HG02870 (cell line): ENCODE results near the gene FBXO34.
A peak's percentile ranks its signal among the peaks of the same experiment; 100 is the strongest.
"Not testable (repeated sequence)": the region's sequence is repeated elsewhere in the genome, so short reads cannot be mapped to it uniquely, and the experiment has no call there.

Experiments
- ATAC-seq: cut with Tn5 transposase; IDR thresholded peaks from one replicate; pipeline ENCODE4 v1.9.1; 2021; ENCODE audit warnings: mild to moderate bottlenecking, moderate library complexity; ENCODE audit not compliant: unreplicated experiment

Gene FBXO34

DNA sequence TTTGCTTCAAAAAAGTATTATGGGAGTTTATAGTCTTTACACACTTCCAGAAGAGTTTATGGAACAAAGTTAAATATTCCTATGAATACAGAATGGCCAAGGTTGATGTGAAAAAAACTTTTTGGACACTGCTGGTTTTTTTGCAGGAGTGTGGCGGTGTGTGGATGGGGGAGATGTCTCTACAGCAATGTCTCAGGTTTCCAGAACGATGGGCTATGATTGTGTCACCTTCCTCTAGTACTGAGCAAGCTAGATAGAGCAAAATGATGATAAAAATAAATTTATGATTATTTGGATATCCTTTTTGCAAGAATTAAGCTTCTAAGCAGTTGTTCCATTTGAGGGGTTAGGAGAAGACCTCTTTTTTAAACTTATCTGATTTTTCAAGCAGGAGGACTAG lies 37.9 kb downstream of the FBXO34 start:
- ATAC-seq = no peak

DNA sequence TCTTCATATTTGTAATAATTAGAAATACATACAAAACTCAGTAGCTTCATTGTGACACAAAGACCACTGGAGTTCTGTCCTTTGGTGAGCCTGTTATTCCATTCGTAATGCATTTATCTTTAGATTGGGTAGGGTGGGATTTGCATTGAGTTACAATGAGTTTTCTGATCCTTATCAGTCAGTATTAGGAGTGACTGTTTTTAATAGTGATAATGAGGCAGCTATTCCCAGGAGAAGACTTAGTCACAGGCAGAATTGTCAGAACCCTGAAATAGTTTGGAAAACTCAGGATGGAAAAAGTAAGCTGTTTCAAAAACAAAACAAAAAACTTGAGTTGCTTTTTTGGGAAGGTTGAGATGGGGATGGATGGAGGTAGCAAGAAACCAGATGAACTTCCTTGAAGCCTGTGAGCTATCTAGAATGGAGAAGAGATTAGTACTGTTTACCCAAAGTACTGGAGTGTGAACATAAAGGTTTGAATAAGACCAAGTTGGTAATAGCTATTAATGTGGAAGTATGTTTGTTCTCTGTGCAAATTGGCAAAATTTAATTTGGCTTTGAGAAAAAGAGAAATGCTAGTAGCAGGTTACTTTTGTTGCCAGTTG lies 38.6 kb downstream of the FBXO34 start:
- ATAC-seq = no peak

DNA sequence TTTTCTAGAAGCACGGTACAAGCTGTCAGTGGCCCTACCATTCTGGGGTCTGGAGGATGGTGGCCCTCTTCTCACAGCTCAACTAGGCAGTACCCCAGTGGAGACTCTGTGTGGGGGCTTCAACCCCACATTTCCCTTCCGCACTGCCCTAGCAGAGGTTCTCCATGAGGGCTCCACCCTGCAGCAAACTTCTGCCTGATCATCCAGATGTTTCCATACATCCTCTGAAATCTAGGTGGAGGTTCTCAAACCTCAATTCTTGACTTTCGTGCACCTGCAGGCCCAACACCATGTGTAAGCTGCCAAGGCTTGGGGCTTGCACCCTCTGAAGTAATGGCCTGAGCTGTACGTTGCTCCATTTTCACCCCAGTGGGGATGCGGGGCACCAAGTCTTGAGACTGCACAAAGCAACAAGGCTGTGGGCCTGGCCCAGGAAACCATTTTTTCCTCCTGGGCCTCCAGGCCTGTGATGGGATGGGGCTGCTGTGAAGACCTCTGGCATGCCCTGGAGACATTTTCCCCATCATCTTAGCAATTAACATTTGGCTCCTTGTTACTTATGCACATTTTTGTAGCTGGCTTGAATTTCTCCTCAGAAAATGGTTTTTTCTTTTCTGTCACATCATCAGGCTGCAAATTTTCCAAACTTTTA lies 41.3 kb downstream of the FBXO34 start:
- not testable (repeated sequence) for ATAC-seq

DNA sequence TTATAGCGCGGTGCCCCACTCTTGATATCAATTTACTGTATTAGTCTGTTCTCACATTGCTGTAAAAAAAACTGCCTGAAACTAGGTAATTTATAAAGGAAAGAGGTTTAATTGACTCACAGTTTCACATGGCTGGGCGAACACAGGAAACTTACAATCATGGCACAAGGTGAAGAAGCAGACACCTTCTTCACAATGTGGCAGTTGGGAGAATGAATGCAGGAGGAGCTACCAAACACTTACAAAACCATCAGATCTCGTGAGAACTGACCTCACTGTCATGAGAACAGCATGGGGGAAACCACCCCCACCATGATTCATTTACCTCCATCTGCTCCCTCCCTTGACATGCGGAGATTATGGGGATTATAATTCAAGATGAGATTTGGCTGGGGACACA lies 42.3 kb downstream of the FBXO34 start:
- ATAC-seq = no peak

DNA sequence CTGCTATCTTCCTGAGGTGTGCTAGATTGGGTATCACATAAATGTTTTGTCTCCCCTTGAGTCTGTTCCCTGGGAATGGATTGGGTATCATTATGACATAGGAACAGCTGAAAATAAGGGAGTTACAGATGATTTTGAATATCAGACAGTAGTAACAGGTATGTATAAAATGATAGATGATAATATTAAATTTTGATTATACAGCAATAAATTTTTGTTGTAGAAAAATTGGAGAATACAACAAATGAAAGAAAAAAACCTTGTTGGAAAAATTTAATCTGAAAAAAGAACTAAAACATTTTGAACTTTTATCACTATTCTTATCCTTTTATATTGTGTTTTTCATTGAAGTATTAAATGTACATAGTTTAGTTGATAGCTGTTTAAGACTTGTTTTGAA lies 43.2 kb downstream of the FBXO34 start:
- ATAC-seq = no peak

DNA sequence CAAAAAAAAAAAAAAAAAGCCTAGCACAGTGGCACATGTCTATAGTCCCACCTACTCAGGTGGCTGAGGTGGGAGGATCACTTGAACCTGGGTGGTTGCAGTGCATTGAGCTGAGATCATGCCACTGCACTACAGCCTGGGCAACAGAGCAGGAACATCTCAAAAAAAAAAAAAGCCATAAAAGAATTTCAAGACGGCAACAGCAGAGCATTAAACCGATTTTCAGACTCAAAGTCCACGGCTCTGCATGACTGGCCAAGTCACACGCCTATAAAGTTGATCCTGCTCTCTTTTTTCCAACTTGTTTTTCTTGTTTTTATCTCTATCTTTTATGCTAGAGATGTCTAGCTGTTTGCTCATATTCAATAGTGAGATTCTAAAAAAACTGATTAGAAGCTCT lies 45.3 kb downstream of the FBXO34 start:
- ATAC-seq = no peak

DNA sequence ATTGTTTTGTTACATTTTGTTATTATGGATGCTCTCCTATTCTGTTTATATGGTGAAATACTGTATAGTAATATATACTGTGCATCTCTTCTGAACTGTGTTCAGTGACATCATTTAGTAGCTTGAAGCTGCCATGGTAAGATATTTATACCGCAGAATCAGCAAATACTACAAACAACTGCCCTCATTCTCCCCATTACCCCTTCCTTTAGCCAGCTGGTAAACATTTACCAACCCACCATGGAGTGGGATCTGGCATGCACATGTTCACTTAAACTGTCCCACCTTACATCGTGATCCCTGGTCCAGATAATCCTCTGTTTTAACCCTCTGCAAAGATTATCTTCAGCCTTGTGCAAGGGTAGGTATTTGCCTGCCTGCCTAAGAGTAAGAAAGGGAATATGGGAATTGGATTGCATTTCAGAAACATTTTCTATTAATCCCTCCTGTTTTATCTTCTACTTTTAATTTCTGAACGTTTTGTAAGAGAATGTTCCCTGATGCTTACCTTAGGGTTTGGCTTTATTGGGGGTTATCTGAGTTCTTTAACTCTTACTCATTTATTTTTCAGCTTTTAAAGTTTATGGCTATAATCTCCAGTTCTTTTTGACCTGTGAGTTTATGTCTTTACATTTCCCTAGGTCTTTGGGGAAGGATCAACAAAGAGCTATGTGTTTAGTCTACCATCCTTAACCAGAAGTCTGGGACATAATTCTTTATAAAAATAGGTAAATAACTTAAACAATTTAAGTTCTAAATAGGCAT lies 46.5 kb downstream of the FBXO34 start:
- ATAC-seq = no peak

DNA sequence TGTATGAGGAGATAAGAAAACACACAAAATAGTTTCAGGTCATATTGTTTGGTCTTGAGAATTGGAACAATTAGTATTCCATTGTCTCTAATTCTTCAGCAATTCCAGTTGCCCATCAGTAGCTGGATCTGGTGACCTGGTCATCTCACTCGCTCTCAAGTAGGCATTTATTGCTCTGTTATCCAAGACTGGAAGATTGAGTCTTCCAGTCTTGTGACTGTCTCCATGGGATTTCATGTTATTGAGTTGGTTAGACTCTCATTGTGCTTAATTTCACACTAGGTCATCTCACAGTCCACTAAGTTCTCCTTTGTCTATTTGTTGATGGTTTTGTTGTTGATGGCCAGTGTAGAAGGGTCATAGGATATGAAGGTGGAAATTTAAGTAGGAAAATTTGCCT lies 47.5 kb downstream of the FBXO34 start:
- no peak for ATAC-seq

DNA sequence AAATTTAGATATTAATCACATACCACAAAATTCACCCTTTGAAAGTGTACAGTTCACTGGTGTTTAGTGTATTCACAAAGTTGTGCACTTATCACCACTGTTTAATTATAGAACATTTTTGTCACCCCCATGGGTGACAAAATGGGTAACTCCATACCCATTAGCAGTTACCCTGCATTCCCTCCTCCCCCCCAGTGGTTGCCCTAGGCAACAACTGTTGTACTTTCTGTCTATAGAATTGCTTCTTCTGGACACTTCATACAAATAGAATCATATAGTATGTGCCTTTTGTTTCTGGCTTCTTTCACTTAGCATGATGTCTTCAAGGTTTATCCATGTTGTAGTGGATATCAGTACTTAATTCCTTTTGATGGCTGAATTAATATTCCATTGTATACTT lies 52.7 kb downstream of the FBXO34 start:
- ATAC-seq = no peak

DNA sequence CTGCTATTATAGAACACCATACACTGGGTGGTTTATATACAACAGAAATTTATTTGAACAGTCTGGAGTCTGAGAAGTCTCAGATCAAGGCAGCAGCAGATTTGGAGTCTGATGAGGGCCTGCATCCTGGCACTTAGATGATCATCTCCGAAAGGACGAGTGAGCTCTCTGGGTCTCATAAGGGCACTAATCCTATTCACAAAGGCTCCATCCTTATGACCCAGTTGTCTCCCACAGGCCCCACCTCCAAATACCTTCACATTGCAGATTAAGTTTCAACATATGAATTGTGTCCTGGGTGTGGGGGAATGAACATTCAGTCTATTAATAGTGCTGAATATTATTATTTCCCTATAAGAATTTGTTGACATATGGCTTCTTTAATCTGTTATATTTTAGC lies 53.6 kb downstream of the FBXO34 start:
- no peak for ATAC-seq

DNA sequence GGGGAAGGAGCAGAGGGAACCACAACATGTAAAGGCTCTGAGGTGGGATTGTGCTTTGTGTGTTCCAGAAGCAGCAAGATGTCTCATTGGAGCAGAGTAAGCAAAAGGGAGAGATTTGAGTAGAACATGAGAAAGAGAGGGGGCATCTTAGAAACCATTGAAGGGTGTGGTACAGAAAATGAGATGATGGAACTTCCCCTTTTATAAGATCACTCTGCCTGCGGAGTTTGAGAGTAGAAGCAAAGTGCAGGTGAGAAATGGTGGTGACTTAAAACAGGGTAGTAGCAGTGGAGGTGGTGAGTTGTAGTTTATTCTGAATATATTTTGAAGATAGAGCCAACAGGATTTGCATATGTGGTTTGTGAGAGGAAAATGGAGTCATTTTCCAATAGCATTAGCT lies 56.0 kb downstream of the FBXO34 start:
- peak; percentile 76 for ATAC-seq

DNA sequence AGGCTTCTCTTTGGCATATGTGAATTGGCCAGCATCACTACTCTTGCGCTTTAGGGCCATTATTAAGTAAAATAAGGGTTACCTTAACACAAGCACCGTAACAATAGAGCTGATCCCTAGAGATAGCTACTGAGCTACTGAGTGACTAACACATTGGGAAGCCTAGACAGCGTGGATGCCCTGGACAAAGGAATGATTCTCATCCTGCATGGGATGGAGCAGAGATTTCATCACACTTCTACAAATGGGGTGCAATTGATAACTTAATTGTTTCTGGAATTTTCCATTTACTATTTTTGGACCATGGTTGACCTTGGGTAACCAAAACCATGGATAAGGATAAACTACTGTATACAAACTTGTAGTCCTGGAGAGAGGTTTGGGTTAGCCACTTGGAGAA lies 57.1 kb downstream of the FBXO34 start:
- no peak for ATAC-seq

DNA sequence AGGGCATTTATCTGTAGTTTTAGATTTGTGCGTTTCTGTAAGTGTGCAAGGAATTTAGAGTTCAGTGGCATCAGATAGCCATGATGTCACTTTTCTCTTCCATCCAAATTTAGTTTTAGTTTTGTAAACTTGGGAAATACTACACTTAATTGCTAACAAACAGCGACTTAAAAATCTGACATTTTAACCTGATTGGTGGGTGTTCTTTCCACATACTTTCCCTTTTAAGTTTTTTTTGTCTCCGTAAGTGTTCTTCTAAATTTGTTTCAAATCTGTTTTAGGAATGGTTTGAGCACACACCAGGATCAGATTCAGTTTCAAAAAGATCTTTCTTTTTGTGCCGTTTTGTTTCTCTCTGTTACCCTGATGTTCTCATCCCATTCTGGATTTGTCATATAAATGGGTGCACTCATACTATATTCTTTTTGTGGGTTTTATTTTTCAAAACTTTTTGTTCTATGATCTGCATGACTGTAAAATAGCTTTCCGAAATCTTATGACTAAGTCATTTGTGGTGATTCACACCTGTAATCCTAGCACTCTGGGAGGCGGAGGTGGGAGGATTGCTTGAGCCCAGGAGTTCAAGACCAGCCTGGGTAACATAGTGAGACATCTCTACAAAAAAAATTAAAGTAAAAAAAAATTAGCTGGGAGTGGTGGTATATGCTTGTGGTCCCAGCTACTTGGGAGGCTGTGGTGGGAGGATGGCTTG lies 58.9 kb downstream of the FBXO34 start:
- no peak for ATAC-seq

DNA sequence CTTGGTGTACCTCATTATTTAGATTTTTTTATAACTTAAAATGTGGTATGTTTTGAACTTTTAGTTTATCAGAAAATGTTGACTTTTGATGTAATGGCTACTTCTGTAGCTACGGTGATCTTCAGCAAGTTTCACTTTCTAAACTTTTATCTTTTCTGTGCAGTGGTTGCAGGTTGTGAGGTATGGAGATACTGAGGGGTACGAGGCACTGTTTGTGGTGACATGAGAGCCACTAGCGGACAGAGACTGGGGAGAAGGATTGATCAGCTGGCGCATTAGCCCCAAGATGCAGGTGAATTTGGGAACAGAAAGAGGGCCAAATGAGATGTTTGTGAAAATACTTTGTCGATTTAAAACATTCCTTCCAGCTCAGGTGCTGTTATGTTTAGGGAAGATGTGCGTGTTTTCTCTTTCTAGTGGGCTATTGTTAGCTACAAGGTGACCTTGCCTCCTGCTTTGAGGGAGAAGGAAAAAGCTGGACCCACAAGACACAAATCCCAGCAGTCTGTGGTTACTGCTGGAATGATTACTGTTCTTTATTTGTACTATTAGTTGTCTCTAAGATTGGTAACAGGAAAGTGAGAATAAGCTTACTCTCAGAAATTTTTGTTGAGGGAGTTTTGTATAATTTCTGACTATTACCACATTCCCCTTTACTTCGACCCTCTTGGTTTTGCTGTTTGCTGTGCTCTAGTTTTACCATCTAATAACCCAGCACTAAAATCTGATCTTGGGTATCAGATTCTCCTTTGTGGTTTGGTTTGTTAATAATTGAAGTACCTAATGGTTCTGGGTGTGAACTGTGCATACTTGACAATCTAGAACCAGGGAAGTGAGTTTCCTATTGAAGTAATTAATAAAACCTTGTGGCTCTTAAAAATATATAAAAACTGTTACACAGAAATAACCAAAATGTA lies 61.7 kb downstream of the FBXO34 start:
- peak; percentile 45 for ATAC-seq

DNA sequence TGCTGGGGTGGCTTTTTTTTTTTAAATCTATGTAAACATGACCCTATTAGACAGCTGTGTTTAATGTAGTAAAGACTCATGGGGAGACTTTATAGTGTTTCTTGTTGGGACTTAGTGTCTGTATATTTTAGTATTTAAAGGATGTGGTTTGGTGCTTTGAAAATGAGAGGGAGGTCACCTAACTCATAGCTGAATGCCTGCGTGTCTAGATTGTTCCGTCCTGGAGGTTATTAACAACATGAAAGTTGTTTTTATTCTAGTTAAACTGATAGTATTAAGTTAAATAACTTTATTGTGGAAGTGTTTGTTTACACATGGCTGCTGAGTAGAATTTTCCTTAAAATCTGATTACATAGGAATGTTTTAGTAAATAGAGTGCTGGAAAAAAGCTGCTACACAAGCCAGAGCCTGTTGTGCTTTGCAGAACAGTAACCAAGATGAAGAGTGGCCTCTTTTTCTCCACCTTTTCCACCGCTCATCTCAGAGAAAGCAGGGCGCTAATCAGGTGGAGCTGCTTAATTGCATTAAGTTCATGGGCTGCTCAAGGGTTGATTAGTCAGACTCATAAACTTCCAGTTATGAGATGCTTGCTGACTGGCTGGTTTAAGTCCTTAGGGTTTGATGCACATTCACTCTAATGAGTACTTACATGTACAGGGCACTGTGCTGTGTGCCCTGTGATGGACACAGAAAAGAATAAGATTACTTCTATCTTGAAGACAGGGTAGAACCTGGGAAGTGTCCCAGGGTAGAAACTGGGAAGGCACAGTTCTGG lies 62.7 kb downstream of the FBXO34 start:
- ATAC-seq = peak; percentile 49

DNA sequence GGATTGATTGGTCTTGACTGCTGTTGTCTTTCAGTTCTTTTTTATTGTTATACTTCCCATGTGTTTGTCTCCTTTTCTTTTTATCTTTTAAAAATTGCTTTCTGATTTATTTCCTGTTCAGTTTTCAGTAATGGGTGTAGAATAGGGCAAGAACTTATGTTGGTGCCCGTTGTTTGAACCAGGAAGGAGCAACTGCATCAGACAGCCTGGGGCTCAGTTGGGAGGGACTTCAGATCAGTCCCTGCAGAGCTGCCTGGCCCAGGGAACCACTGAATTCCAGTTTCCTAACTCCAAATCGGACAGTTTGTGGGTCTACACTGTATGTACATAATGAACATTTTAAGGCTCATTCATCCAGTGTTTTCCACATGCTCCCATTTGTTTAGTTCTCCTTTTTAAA lies 64.9 kb downstream of the FBXO34 start:
- no peak for ATAC-seq

DNA sequence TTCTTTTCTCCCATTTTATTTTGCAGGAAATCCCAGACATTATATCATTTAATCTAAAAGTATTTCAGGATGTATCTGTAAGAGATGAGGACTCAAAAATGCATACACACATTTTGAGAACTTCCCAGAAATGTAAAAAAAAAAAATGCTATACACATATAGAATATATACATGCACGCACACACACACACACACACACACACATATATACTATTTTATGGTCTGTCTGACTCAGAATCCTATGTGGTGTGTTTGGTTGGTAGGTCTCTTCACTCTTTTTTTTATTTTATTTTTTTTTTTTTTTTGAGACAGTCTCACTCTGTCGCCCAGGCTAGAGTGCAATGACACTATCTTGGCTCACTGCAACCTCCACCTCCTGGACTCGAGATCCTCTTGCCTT lies 65.5 kb downstream of the FBXO34 start:
- no peak for ATAC-seq

DNA sequence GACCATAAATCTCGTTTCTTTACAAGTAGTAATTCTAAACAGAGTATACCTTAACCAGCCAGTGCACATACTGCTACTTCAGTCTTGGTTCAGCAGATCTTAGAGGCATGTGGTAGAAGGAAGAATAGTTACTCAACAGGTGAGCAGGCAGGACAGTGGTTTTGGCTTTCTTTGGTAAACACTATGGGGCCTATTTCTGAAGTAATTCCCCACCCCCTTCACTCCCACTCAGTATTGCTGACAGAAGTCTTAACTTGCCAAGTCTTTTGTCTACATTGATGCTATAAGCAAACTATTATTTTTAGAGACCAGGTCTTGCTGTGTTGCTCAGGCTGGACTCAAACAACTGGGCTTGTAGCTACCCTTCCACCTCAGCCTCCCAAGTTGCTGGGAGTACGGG lies 68.5 kb downstream of the FBXO34 start:
- peak; percentile 91 for ATAC-seq

DNA sequence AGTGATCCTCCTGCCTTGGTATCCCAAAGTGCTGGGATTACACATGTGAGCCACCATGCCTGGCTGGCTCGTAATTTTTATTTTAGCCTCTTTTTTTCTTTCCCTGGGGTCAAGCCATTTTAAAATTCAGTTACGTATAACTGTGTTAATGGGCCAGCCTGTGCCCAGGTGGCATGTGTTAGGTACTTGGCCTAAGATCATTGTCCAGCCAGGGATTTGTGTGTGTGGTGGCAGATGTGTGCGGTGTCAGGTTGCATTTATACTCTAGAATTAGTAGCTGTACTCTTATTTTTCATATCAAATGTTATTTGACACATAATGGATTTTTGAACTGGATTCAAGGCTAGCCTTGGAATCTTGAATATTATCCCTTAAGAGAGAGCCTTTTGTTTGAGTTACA lies 69.3 kb downstream of the FBXO34 start:
- no peak for ATAC-seq

DNA sequence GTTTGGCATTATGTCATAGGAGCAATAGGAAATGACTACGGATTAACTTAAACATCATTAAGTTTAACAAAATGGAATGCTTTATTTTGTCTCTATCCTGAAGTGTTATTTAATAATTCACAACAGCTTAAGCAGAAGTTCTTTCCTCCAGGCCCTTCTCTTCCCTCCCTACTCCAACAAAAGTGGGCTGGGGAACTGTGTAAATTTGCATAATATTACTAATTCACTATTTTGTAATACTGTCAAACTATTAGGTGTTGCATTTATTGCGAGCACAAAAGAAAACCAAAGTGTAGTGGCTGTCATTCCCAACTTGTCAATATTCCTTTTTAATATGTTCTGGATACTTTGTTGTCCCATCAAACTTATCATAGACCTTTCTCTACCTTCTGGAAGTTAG lies 70.6 kb downstream of the FBXO34 start:
- no peak for ATAC-seq
